H1 (cell line): ENCODE data around the gene OR2H1. TPM values are rescaled to one million over a fixed set of nuclear protein-coding genes. Genes with fewer than 3 reads are reported as not detected.

Source experiments
- CTCF ChIA-PET: fragments of 300-600 bp; sonication (Branson Sonifier 250); formaldehyde crosslinking; loops from one replicate; lab custom pipeline; 2021; ENCODE audit not compliant: partially characterized antibody; lab: Charles Lee
- POLR2A ChIA-PET: fragments of 300-600 bp; sonication (Branson Sonifier 250); formaldehyde crosslinking; loops from one replicate; lab custom pipeline; 2021; ENCODE audit warnings: inconsistent platforms; ENCODE audit not compliant: partially characterized antibody; lab: Charles Lee
- DNase-seq, 2 experiments: peaks; one replicate each; pipeline versions ENCODE4 v3.0.0 to v3.0.0-alpha.2; 2010 to 2022; ENCODE audit warnings: low spot score in 2 of 2, low read depth in 1 of 2, mixed read lengths in 1 of 2
- FAIRE-seq: peaks from 2 replicates; lab custom pipeline; 2011; peaks lifted over from hg19 to GRCh38; lab: Jason Lieb, UNC
- H2AFZ ChIP-seq: 2 replicates; pipeline ENCODE4 v1.8.1; 2012; ENCODE audit warnings: low read length, inconsistent platforms
- H2AK5ac ChIP-seq: 2 replicates; pipeline ENCODE4 v1.6.1; 2013; ENCODE audit warnings: low read depth, low read length
- H2BK120ac ChIP-seq: replicated peaks from 2 replicates; pipeline ENCODE3; 2013; ENCODE audit warnings: low read depth, low read length, inconsistent platforms
- H2BK12ac ChIP-seq: 2 replicates; pipeline ENCODE4 v1.6.1; 2013; ENCODE audit warnings: low read depth, low read length
- H2BK15ac ChIP-seq: 2 replicates; pipeline ENCODE4 v1.6.1; 2013; ENCODE audit warnings: low read length
- H2BK20ac ChIP-seq: 2 replicates; pipeline ENCODE4 v1.6.1; 2013; ENCODE audit warnings: low read length
- H2BK5ac ChIP-seq: 2 replicates; pipeline ENCODE4 v1.6.1; 2013; ENCODE audit warnings: low read depth, low read length
- H3K14ac ChIP-seq: 2 replicates; pipeline ENCODE4 v1.6.1; 2013; ENCODE audit warnings: inconsistent platforms; ENCODE audit not compliant: insufficient read length
- H3K18ac ChIP-seq: 2 replicates; pipeline ENCODE4 v1.6.1; 2013; ENCODE audit warnings: low read length; ENCODE audit errors: extremely low read depth
- H3K23ac ChIP-seq: 2 replicates; pipeline ENCODE4 v1.6.1; 2013; ENCODE audit warnings: inconsistent platforms; ENCODE audit not compliant: insufficient read length
- H3K23me2 ChIP-seq: 2 replicates; pipeline ENCODE4 v1.6.1; 2013; ENCODE audit warnings: low read depth, low read length
- H3K27ac ChIP-seq: 2 replicates; pipeline ENCODE4 v1.6.1; 2011; ENCODE audit warnings: low read depth, low read length, inconsistent platforms
- H3K27me3 ChIP-seq, 4 experiments: replicated peaks in 1 of 4; 1 replicate in 1 of 4; 2 replicates in 3 of 4; pipeline versions ENCODE4 v1.6.1 to v1.8.1; 2011 to 2013; ENCODE audit warnings: low read length in 3 of 4, mild to moderate bottlenecking in 3 of 4, inconsistent platforms in 2 of 4, mixed read lengths in 2 of 4, moderate library complexity in 1 of 4; ENCODE audit not compliant: control insufficient read depth in 3 of 4, insufficient read depth in 3 of 4; ENCODE audit errors: extremely low read depth in 1 of 4
- H3K36me3 ChIP-seq, 4 experiments: 2 replicates each; pipeline versions ENCODE4 v1.6.1 to v1.8.1; 2011 to 2013; ENCODE audit warnings: mild to moderate bottlenecking in 4 of 4, low read length in 3 of 4, moderate library complexity in 2 of 4, control low read depth in 1 of 4, inconsistent platforms in 1 of 4; ENCODE audit not compliant: insufficient read depth in 4 of 4, control insufficient read depth in 2 of 4
- H3K4ac ChIP-seq: replicated peaks from 2 replicates; pipeline ENCODE3; 2013; ENCODE audit warnings: low read length, low read depth, mixed read lengths, inconsistent platforms; ENCODE audit not compliant: insufficient read length
- H3K4me1 ChIP-seq, 4 experiments: replicated peaks in 1 of 4; 1 replicate in 1 of 4; 2 replicates in 3 of 4; pipeline versions ENCODE4 v1.6.1 to v1.8.1; 2011 to 2013; ENCODE audit warnings: low read length in 3 of 4, inconsistent platforms in 2 of 4, mixed read lengths in 1 of 4; ENCODE audit not compliant: insufficient read depth in 4 of 4, control insufficient read depth in 3 of 4
- H3K4me2 ChIP-seq, 2 experiments: 2 replicates each; pipeline versions ENCODE4 v1.6.1 to v1.8.1; 2011 to 2013; ENCODE audit warnings: low read depth in 2 of 2, low read length in 2 of 2, control low read depth in 1 of 2, inconsistent platforms in 1 of 2, mild to moderate bottlenecking in 1 of 2; ENCODE audit not compliant: insufficient read depth in 1 of 2
- H3K4me3 ChIP-seq, 4 experiments: fragments of 200-600, 300-600 bp in 1 of 4; sonication (generic), shearing (Covaris generic), sonication (Bioruptor Twin) in 1 of 4; 2 replicates each; pipeline versions ENCODE4 v1.5.1 to v1.8.1; 2011 to 2016; ENCODE audit warnings: low read length in 4 of 4, low read depth in 3 of 4, control low read depth in 2 of 4, inconsistent platforms in 2 of 4, mild to moderate bottlenecking in 2 of 4, mixed read lengths in 1 of 4, moderate library complexity in 1 of 4; ENCODE audit not compliant: insufficient read depth in 2 of 4; ENCODE audit errors: extremely low read depth in 1 of 4
- H3K56ac ChIP-seq: replicated peaks from 2 replicates; pipeline ENCODE3; 2013; ENCODE audit warnings: low read depth, mild to moderate bottlenecking, mixed read lengths, low read length, inconsistent platforms; ENCODE audit not compliant: insufficient read length
- H3K79me1 ChIP-seq: 2 replicates; pipeline ENCODE4 v1.6.1; 2013; ENCODE audit warnings: low read depth, low read length, control low read depth
- H3K79me2 ChIP-seq, 2 experiments: 2 replicates each; pipeline versions ENCODE4 v1.6.1 to v1.8.1; 2012 to 2013; ENCODE audit warnings: low read length in 2 of 2, mild to moderate bottlenecking in 2 of 2, inconsistent platforms in 1 of 2; ENCODE audit not compliant: insufficient read depth in 2 of 2, control insufficient read depth in 1 of 2
- H3K9ac ChIP-seq, 4 experiments: replicated peaks in 1 of 4; 1 replicate in 1 of 4; 2 replicates in 3 of 4; pipeline versions ENCODE4 v1.6.1 to v1.8.1; 2011 to 2013; ENCODE audit warnings: low read depth in 3 of 4, low read length in 3 of 4, control low read depth in 2 of 4, mild to moderate bottlenecking in 2 of 4, moderate library complexity in 2 of 4, inconsistent platforms in 1 of 4; ENCODE audit errors: extremely low read depth in 1 of 4
- H3K9me3 ChIP-seq, 2 experiments: 2 replicates each; pipeline versions ENCODE4 v1.6.1 to v1.8.1; 2012 to 2013; ENCODE audit warnings: mild to moderate bottlenecking in 2 of 2, moderate library complexity in 2 of 2, control low read depth in 1 of 2, inconsistent platforms in 1 of 2, low read depth in 1 of 2, low read length in 1 of 2, mixed read lengths in 1 of 2; ENCODE audit not compliant: insufficient read depth in 2 of 2
- H4K20me1 ChIP-seq, 2 experiments: replicated peaks in 1 of 2; 2 replicates each; pipeline versions ENCODE3 to v1.8.1; 2011 to 2013; ENCODE audit warnings: inconsistent platforms in 2 of 2, low read length in 2 of 2, mild to moderate bottlenecking in 1 of 2; ENCODE audit not compliant: insufficient read depth in 2 of 2, control insufficient read depth in 1 of 2
- H4K5ac ChIP-seq: 2 replicates; pipeline ENCODE4 v1.6.1; 2013; ENCODE audit warnings: low read length, low read depth, mixed read lengths, inconsistent platforms; ENCODE audit not compliant: insufficient read length
- H4K8ac ChIP-seq: 2 replicates; pipeline ENCODE4 v1.8.0; 2013; ENCODE audit warnings: mild to moderate bottlenecking, moderate library complexity, low read length, inconsistent platforms; ENCODE audit not compliant: insufficient read depth; ENCODE audit errors: extremely low read depth
- H4K91ac ChIP-seq: replicated peaks from 2 replicates; pipeline ENCODE3; 2013; ENCODE audit warnings: low read length, mixed read lengths, inconsistent platforms; ENCODE audit not compliant: insufficient read length
- CBX8 ChIP-seq: fragments of 300-800, 300-1000 bp; sonication (generic); IDR thresholded peaks from 2 replicates; pipeline ENCODE4 v1.7.1; 2016; ENCODE audit warnings: low read depth, low read length, borderline replicate concordance
- CEBPB ChIP-seq: IDR thresholded peaks from 2 replicates; pipeline ENCODE4 v1.6.1; 2012; ENCODE audit warnings: low read depth, low read length
- CHD1 ChIP-seq: IDR thresholded peaks from 2 replicates; pipeline ENCODE4 v1.6.1; 2012; ENCODE audit warnings: low read depth, low read length, improper control_type of control experiment
- MAFK ChIP-seq: IDR thresholded peaks from 2 replicates; pipeline ENCODE4 v1.6.1; 2012; ENCODE audit warnings: low read depth, mild to moderate bottlenecking, improper control_type of control experiment, low read length
- NANOG ChIP-seq: IDR thresholded peaks from 2 replicates; pipeline ENCODE4 v1.6.1; 2011; ENCODE audit warnings: low read length, low read depth, mild to moderate bottlenecking, inconsistent platforms; ENCODE audit not compliant: insufficient read depth, poor library complexity, severe bottlenecking
- RBBP5 ChIP-seq: IDR thresholded peaks from 2 replicates; pipeline ENCODE4 v1.7.1; 2012; ENCODE audit warnings: low read depth, mild to moderate bottlenecking, inconsistent platforms, low read length, moderate library complexity, borderline replicate concordance
- RFX5 ChIP-seq: IDR thresholded peaks from 2 replicates; pipeline ENCODE4 v1.6.1; 2011; ENCODE audit warnings: low read depth, low read length, improper control_type of control experiment, borderline replicate concordance
- SRF ChIP-seq: IDR thresholded peaks from 2 replicates; pipeline ENCODE4 v1.6.1; 2011; ENCODE audit warnings: mild to moderate bottlenecking, low read depth, low read length, moderate library complexity
- WGBS, 2 experiments: shearing (Covaris generic) in 1 of 2; methylation state at CpG; one replicate each; pipeline versions ENCODE4 v1.1.6 to v1.1.7; 2013 to 2015; ENCODE audit warnings: low lambda C conversion rate in 2 of 2, mixed read lengths in 2 of 2, inconsistent platforms in 1 of 2, low coverage in 1 of 2, missing lambda C conversion rate in 1 of 2; ENCODE audit not compliant: insufficient replicate concordance in 2 of 2, insufficient coverage in 1 of 2, insufficient read length in 1 of 2; ENCODE audit errors: extremely low coverage in 1 of 2, missing lambda C conversion rate in 1 of 2; 5-methylcytosine and 5-hydroxymethylcytosine counted together
- polyA plus RNA-seq, 7 experiments: library from polyadenylated mRNA; depleted of rRNA in 3 of 7; stranded (reverse) in 5 of 7; unstranded in 2 of 7; fragments of >200 nt in 5 of 7; fragments of 200-250 nt in 2 of 7; gene quantifications; 1 replicate in 5 of 7; 2 replicates in 1 of 7; 4 replicates in 1 of 7; pipeline versions ENCODE4 v1.2.1 to v1.2.3, GENCODE V29; 2011 to 2013; ENCODE audit warnings: missing spikeins in 2 of 7, mixed read lengths in 2 of 7
- total RNA-seq: library from RNA; stranded (reverse); fragmentation: NEBNext Ultra II Directional; extraction: Animal tissue kit (Norgen Biotek cat#: 25700); gene quantifications from 2 replicates; pipeline ENCODE4 v1.2.1, GENCODE V29; 2021

OR2H1 gene
- total and polyA plus RNA-seq, 2 of the 8 experiments (the other 6 are each of a cell fraction or from before 2014, with no cell fraction given), result not detected

DNA sequence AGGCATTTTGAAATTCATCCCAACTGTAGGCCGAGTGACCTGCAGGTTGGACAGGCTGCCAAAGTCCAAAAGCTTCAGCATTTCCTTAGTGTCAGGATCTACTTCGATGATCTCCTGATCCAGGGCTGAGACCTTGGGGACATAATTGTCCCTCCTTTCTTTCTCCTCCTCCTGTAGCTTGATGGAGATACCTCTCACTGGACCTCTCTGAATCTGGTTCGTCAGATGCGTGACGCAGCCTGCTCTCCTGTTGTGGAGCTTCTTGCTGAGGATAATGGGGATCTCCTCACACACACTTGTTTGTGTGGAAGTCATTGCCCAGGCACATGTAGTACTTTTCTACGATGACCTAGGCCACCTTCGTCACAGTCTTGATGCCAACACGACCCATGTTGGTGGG lies 32.3 kb downstream of the OR2H1 start:
- no peak for FAIRE-seq
- H3K79me2 ChIP-seq, result no peaks in the 10 kb centered on the region

More for the DNA sequence above, 32.3 kb downstream of the OR2H1 start:
- Histone ChIP-seq H2AK5ac (peak overlapping the region; percentile 65; the same call in 1 of the 2 replicates), H4K5ac (no peak overlapping the region), H3K18ac (no peak overlapping the region), H3K36me3 (no peaks in the 10 kb centered on the region), H3K4me1 (no peaks in the 10 kb centered on the region), H3K14ac (no peak overlapping the region), H2BK20ac (no peak overlapping the region), H3K4me3 (no peak overlapping the region), H2BK12ac (no peak overlapping the region), H3K23me2 (no peaks in the 10 kb centered on the region), H3K4ac (no peak overlapping the region), H3K56ac (no peak overlapping the region), H3K4me2 (no peak overlapping the region), H3K27me3 (no peaks in the 10 kb centered on the region), H3K23ac (no peak overlapping the region), H4K8ac (no peak overlapping the region), H2BK120ac (no peak overlapping the region), H4K20me1 (no peaks in the 10 kb centered on the region), H3K9me3 (no peaks in the 10 kb centered on the region), H2BK15ac (no peak overlapping the region), H3K79me1 (no peaks in the 10 kb centered on the region), H3K9ac (no peak overlapping the region), H2BK5ac (no peak overlapping the region), H3K27ac (no peak overlapping the region), H2AFZ (peak overlapping the region; percentile 72; the same call in 1 of the 2 replicates), H4K91ac (no peak overlapping the region)
- DNase-seq, result peak in 1 of 2 experiments; percentile 27
- CTCF ChIA-PET, result interaction anchor here (1.0 kb wide), 1 partner anchor 10 kb away, joined by 3 read pairs; no protein-coding TSS in a partner anchor
- no peak for TF ChIP-seq CEBPB
- TF ChIP-seq RFX5, result no peak
- TF ChIP-seq NANOG, result no peak
- TF ChIP-seq CHD1, result no peak
- TF ChIP-seq MAFK, result no peak
- TF ChIP-seq SRF, result no peak
- TF ChIP-seq CBX8, result no peak
- no peak for TF ChIP-seq RBBP5
- WGBS, 2 experiments, result 90% methylated on average over 8 of the region's 8 CpGs; no CpG with 5 or more reads in 1 of the 2 experiments
- POLR2A ChIA-PET, result no interaction called here
